ENCODE data around the gene CUX1.

The CUX1 gene

GRCh38 chr7:101937717-101938514 is 120.5 kb downstream of the CUX1 start:
- no peak for DNase-seq (ENCODE audit: low spot score)

- no peak for DNase-seq (ENCODE audit: low spot score)
These were observed 121.8 kb downstream of the CUX1 start for GRCh38 chr7:101939136-101939695.

GRCh38 chr7:101940151-101940550 is 122.7 kb downstream of the CUX1 start:
- no peak for DNase-seq (ENCODE audit: low spot score)

GRCh38 chr7:101940830-101941229 is 123.4 kb downstream of the CUX1 start:
- no peak for DNase-seq (ENCODE audit: low spot score)

GRCh38 chr7:101941481-101942383 is 124.3 kb downstream of the CUX1 start:
- no peak for DNase-seq (ENCODE audit: low spot score)

GRCh38 chr7:101942603-101943210 is 125.3 kb downstream of the CUX1 start:
- DNase-seq (ENCODE audit: low spot score), result no peak

- no peak for DNase-seq (ENCODE audit: low spot score)
These were observed 125.9 kb downstream of the CUX1 start for GRCh38 chr7:101943306-101943705.

- DNase-seq (ENCODE audit: low spot score), result no peak
These were observed 126.6 kb downstream of the CUX1 start for GRCh38 chr7:101943889-101944600.

GRCh38 chr7:101944611-101945010 is 127.2 kb downstream of the CUX1 start:
- DNase-seq (ENCODE audit: low spot score), result no peak

GRCh38 chr7:101945034-101945758 is 127.8 kb downstream of the CUX1 start:
- DNase-seq (ENCODE audit: low spot score), result no peak

- DNase-seq (ENCODE audit: low spot score), result no peak
These were observed 130.5 kb downstream of the CUX1 start for GRCh38 chr7:101947899-101948298.

- no peak for DNase-seq (ENCODE audit: low spot score)
These were observed 131.2 kb downstream of the CUX1 start for GRCh38 chr7:101948650-101949049.

GRCh38 chr7:101950450-101951119 is 133.2 kb downstream of the CUX1 start:
- DNase-seq (ENCODE audit: low spot score), result no peak

- DNase-seq (ENCODE audit: low spot score), result no peak
These were observed 134.3 kb downstream of the CUX1 start for GRCh38 chr7:101951757-101952156.

- no peak for DNase-seq (ENCODE audit: low spot score)
These were observed 135.2 kb downstream of the CUX1 start for GRCh38 chr7:101952355-101953247.

- DNase-seq (ENCODE audit: low spot score), result no peak
These were observed 135.9 kb downstream of the CUX1 start for GRCh38 chr7:101953248-101953819.

GRCh38 chr7:101954499-101954898 is 137.1 kb downstream of the CUX1 start:
- no peak for DNase-seq (ENCODE audit: low spot score)

GRCh38 chr7:101956130-101956529 is 138.7 kb downstream of the CUX1 start:
- no peak for DNase-seq (ENCODE audit: low spot score)

Data from CD4-positive, alpha-beta T cell treated with Interleukin-2 at 100 ng/mL for 4 hours (primary cell).